PC-9 (cell line): Measurements from ENCODE around the gene NYNRIN. TPM values are rescaled to one million over a fixed set of nuclear protein-coding genes. Genes with fewer than 3 reads are reported as not detected.

Experiments used
- BruUV-seq: library from RNA; stranded (reverse); fragments of 400-500 nt; replicated peaks from 2 replicates; lab custom pipeline; 2021; lab: Mats Ljungman, UMichigan
- CTCF ChIA-PET: fragments of 300-600 bp; sonication (Branson Sonifier 250); formaldehyde crosslinking; loops from one replicate; lab custom pipeline; 2022; ENCODE audit warnings: antibody characterized with exemption; lab: Charles Lee
- POLR2A ChIA-PET: fragments of 300-600 bp; sonication (Branson Sonifier 250); formaldehyde crosslinking; loops from one replicate; lab custom pipeline; 2022; ENCODE audit warnings: antibody characterized with exemption; ENCODE audit not compliant: unreplicated experiment; lab: Charles Lee
- DNase-seq, 2 experiments: peaks; one replicate each; pipeline versions ENCODE4 v3.0.0 to v3.0.0-alpha.2; 2015 to 2022; ENCODE audit warnings: mixed read lengths in 1 of 2
- H2AFZ ChIP-seq: fragments of 200-600 bp; sonication (generic); 2 replicates; pipeline ENCODE4 v1.8.1; 2017; ENCODE audit warnings: antibody characterized with exemption
- H3F3A ChIP-seq: fragments of 200-600 bp; sonication (generic); 2 replicates; pipeline ENCODE4 v1.8.1; 2017; ENCODE audit warnings: antibody characterized with exemption, mild to moderate bottlenecking, low read depth; ENCODE audit not compliant: insufficient read depth
- H3K27ac ChIP-seq: fragments of 200-600 bp; sonication (generic); 2 replicates; pipeline ENCODE4 v1.6.1; 2016; ENCODE audit warnings: mixed run types
- H3K27me3 ChIP-seq: fragments of 200-600 bp; sonication (generic); 2 replicates; pipeline ENCODE4 v1.6.1; 2016; ENCODE audit warnings: low read depth, mixed run types; ENCODE audit not compliant: insufficient read depth
- H3K36me3 ChIP-seq: fragments of 200-600 bp; sonication (generic); 2 replicates; pipeline ENCODE4 v1.6.1; 2016; ENCODE audit warnings: low read depth, mixed run types
- H3K4me1 ChIP-seq: fragments of 200-600 bp; sonication (generic); replicated peaks from 2 replicates; pipeline ENCODE4 v1.6.1; 2016; ENCODE audit warnings: mixed run types; ENCODE audit not compliant: insufficient read depth
- H3K4me2 ChIP-seq: fragments of 200-600 bp; sonication (generic); 2 replicates; pipeline ENCODE4 v1.6.1; 2017; ENCODE audit warnings: mixed run types
- H3K4me3 ChIP-seq: fragments of 200-600 bp; sonication (generic); 2 replicates; pipeline ENCODE4 v1.6.1; 2016; ENCODE audit warnings: mixed run types
- H3K79me2 ChIP-seq: fragments of 200-600 bp; sonication (generic); 2 replicates; pipeline ENCODE4 v1.6.1; 2017; ENCODE audit warnings: low read depth, mixed run types
- H3K9me2 ChIP-seq: fragments of 200-600 bp; sonication (generic); 2 replicates; pipeline ENCODE4 v1.8.1; 2017; ENCODE audit warnings: mild to moderate bottlenecking; ENCODE audit not compliant: insufficient read depth
- H3K9me3 ChIP-seq: fragments of 200-600 bp; sonication (generic); 2 replicates; pipeline ENCODE4 v1.8.1; 2016; ENCODE audit warnings: low read depth; ENCODE audit not compliant: insufficient read depth
- H4K20me1 ChIP-seq: fragments of 200-600 bp; sonication (generic); 2 replicates; pipeline ENCODE4 v1.8.1; 2017; ENCODE audit not compliant: insufficient read depth
- EZH2 ChIP-seq: fragments of 200-600 bp; sonication (generic); IDR thresholded peaks from 2 replicates; pipeline ENCODE4 v1.8.0; 2017; ENCODE audit warnings: antibody characterized with exemption, low read depth
- intact Hi-C: fragments of 100-400 bp; cut with micrococcal nuclease; formaldehyde crosslinking; loops from one replicate; pipeline ENCODE4 v1.10.0; 2022; ENCODE audit not compliant: unreplicated experiment
- total RNA-seq: library from RNA; stranded (reverse); gene quantifications from 2 replicates; pipeline ENCODE4 v1.2.3, GENCODE V29; 2021
- TF ChIP-seq, protein P1 (sequence below): fragments of 200-600 bp; sonication (generic); conservative IDR thresholded peaks from 2 replicates; pipeline ENCODE4 v1.6.1; 2017; ENCODE audit warnings: mixed run types, antibody characterized with exemption, mild to moderate bottlenecking, moderate library complexity

Gene NYNRIN
- total RNA-seq, 1 experiment from 2014 or later: 17.7 TPM

- H3K79me2 ChIP-seq: peaks cover 15% of the 10 kb centered on the region; the same call in 1 of the 2 replicates
- no TSS peak for BruUV-seq
- POLR2A ChIA-PET: no interaction called here
- H3K36me3 ChIP-seq: no peaks in the 10 kb centered on the region
- H3K27ac ChIP-seq: no peak overlapping the region
- no peak overlapping the region for H2AFZ ChIP-seq
- H3K9me3 ChIP-seq: no peaks in the 10 kb centered on the region
- H3K4me1 ChIP-seq: no peaks in the 10 kb centered on the region
- H3K4me2 ChIP-seq: no peak overlapping the region
- intact Hi-C loops: no loop called here
- H3F3A ChIP-seq: peaks cover 31% of the 10 kb centered on the region
- H3K9me2 ChIP-seq: no peaks in the 10 kb centered on the region
- CTCF ChIA-PET: no interaction called here
- H3K27me3 ChIP-seq: no peaks in the 10 kb centered on the region
- no peak overlapping the region for H3K4me3 ChIP-seq
- no peak for TF ChIP-seq EZH2
- TF ChIP-seq, protein P1, sequence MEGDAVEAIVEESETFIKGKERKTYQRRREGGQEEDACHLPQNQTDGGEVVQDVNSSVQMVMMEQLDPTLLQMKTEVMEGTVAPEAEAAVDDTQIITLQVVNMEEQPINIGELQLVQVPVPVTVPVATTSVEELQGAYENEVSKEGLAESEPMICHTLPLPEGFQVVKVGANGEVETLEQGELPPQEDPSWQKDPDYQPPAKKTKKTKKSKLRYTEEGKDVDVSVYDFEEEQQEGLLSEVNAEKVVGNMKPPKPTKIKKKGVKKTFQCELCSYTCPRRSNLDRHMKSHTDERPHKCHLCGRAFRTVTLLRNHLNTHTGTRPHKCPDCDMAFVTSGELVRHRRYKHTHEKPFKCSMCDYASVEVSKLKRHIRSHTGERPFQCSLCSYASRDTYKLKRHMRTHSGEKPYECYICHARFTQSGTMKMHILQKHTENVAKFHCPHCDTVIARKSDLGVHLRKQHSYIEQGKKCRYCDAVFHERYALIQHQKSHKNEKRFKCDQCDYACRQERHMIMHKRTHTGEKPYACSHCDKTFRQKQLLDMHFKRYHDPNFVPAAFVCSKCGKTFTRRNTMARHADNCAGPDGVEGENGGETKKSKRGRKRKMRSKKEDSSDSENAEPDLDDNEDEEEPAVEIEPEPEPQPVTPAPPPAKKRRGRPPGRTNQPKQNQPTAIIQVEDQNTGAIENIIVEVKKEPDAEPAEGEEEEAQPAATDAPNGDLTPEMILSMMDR: no peak
- H4K20me1 ChIP-seq: no peaks in the 10 kb centered on the region
- DNase-seq: no peak
Observed at GRCh38 chr14:24439830-24440605, 41.2 kb downstream of the NYNRIN start.

DNA sequence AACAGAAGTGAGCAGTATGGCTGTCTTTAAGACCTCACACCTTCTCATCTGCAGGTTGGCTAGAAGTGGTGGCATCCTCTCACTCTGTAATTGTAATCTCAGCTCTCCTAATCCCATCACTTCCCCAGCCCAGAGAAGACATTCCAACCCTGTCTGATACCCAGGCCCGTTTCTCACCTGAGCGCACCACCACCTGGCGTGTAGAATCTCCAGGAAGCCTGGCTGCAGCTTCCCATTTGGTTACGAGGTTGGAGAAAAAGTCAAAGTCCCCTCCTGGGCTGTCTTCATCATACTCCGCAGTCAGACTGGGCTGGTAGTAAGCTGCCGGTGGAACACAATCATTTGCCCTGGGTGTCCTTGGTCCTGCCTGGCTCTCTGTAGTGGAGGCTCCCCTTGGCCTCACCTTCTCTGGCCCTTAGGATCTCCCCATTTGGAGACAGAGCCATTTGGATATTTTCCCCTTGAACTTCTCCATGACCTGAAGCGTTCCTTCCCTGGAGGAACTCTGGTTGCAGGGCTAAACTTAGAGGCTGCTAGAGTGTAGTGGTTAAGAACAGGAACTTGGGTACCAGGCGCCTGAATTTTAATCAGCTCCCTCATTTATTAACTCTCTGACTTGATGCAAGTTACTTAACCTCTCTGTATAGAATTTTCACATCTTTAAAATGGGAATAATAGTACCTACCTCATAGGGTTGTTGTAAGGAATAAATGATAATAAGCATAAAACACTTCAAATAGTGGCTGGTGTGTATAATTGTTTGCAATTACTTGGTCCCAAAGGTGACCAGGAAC is 42.0 kb downstream of the NYNRIN start:
- Histone ChIP-seq H4K20me1 (no peaks in the 10 kb centered on the region), H3F3A (peaks cover 31% of the 10 kb centered on the region), H3K9me2 (no peaks in the 10 kb centered on the region), H3K27me3 (no peaks in the 10 kb centered on the region), H3K79me2 (peaks cover 15% of the 10 kb centered on the region; the same call in 1 of the 2 replicates), H2AFZ (no peak overlapping the region), H3K36me3 (no peaks in the 10 kb centered on the region), H3K27ac (no peak overlapping the region), H3K4me2 (peak overlapping the region; percentile 93), H3K4me1 (no peaks in the 10 kb centered on the region), H3K9me3 (no peaks in the 10 kb centered on the region), H3K4me3 (peak overlapping the region; percentile 86; the same call in 1 of the 2 replicates)
- TF ChIP-seq, protein P1: no peak
- no TSS peak for BruUV-seq
- intact Hi-C loops: no loop called here
- no peak for DNase-seq
- ChIA-PET CTCF (no interaction called here), POLR2A (no interaction called here)

DNA sequence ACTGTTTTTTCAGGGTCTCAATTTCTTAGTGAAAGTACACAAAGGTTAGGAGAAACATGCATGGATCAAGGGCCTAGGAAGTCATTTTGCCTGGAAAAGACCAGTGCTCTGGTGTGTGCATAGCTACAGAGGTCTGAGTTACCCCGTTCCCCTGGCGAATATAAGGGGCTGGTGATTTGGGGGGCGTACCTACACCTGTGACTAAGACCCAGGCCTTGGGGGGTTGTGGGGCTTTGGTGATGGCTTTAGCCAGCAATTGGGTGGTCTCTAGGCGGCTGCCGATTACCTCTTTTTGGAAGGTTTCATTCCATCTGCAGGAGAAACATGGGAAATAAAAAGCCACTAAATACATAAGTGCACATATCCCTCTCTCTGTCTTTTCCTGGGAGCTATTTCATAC is 42.7 kb downstream of the NYNRIN start:
- H3K4me2 ChIP-seq: peak overlapping the region; percentile 93
- H4K20me1 ChIP-seq: no peaks in the 10 kb centered on the region
- TSS peak; percentile 56 for BruUV-seq
- no peaks in the 10 kb centered on the region for H3K27me3 ChIP-seq
- CTCF ChIA-PET: interaction anchor here (0.8 to 0.9 kb wide), 2 partner anchors 110 to 199 kb away, joined by 3 read pairs; partner anchors contain the start of gene TINF2
- no peaks in the 10 kb centered on the region for H3K4me1 ChIP-seq
- H3K9me2 ChIP-seq: no peaks in the 10 kb centered on the region
- H3K4me3 ChIP-seq: peak overlapping the region; percentile 86
- DNase-seq: no peak
- H3K27ac ChIP-seq: peak overlapping the region; percentile 96
- TF ChIP-seq, protein P1: no peak
- TF ChIP-seq EZH2: no peak
- intact Hi-C loops: no loop called here
- H2AFZ ChIP-seq: no peak overlapping the region
- POLR2A ChIA-PET: interaction anchor here (0.6 to 1.1 kb wide), 3 partner anchors 108 to 351 kb away, joined by 3 to 4 read pairs (median 3); no protein-coding TSS in a partner anchor
- no peaks in the 10 kb centered on the region for H3K9me3 ChIP-seq
- H3K79me2 ChIP-seq: peaks cover 15% of the 10 kb centered on the region; the same call in 1 of the 2 replicates
- peaks cover 24% of the 10 kb centered on the region for H3F3A ChIP-seq
- H3K36me3 ChIP-seq: no peaks in the 10 kb centered on the region
